Amygdala (tissue), 56 donors: ENCODE measurements around the gene PDE4D.

Experiments used
- DNase-seq, 56 donors: peaks; one replicate each; lab custom pipeline; 2025; lab: John Stamatoyannopoulos, UW

Gene PDE4D

GRCh38 chr5:59565551-59565950 is 328.0 kb downstream of the PDE4D start:
- DNase-seq: no peak

DNA sequence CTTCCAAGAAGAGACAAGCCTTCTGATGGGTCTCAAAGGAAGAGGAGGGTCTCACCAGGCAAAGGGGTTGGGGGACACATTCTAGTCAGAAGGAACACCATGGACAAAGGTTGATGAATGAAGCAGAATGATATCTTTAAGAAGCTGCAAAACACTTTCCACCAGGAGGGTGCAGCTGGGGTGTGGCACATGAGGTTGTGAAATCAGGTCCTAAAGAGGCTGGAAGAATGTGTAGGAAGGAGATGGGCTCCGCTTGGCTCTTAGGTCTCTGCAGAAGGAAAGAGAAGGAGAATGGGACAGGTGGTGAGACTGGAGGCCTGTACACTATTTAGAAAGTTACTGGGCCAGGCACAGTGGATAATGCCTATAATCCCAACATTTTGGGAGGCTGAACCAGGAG is 328.6 kb downstream of the PDE4D start:
- DNase-seq: no peak

DNA sequence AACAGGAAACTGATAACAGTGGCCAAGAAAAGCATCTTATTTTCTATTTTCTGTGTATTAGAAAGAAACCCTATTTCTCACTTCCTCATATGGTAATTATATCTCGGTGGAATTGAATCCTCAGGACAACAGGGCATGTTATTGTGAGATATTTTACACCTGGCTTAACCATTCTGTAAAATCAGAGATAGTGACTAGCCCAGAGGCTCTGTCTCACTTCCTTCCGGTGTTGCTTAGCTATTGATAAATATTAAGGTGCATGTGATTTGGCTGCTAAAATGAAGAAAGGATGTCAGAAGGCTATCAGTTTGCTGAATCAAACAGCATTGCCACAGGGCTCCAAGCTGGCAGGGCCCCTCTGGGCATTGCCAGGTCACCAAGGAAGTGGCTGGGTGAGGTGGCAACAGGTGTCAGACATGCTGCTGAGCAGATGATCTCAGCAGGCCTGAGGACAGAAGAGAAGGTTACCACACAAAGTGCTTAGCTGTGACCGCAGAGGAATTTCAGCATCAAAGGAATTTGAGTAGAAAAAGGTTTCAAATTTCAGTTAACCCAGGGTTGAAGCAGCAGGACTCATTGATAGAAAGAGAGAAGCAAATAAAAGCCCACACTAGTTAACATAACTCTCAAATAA is 330.7 kb downstream of the PDE4D start:
- no peak for DNase-seq

GRCh38 chr5:59560553-59560952 is 333.0 kb downstream of the PDE4D start:
- DNase-seq: no peak

- DNase-seq: no peak
Measured at GRCh38 chr5:59559847-59560246, 333.7 kb downstream of the PDE4D start.

GRCh38 chr5:59559323-59559722 is 334.2 kb downstream of the PDE4D start:
- no peak for DNase-seq

DNA sequence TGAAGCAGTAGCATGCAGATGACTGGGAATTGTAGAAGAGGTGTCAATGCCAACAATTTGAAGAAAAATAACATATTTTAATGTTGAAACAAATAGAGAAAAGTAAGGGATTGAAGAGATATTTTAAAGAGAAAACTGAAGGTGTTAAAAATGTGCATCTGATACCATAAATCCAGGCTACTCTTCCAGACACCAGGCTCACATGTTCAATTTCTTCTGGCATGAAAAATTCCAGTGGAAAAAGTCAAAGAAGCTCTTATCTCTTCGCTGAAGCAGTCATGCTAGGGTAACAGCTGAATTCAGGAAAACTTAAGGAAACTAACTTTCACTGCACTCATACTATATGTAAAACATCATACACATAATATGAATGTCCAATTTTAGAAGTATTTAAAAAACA is 335.0 kb downstream of the PDE4D start:
- no peak for DNase-seq

- DNase-seq: no peak
Measured at GRCh38 chr5:59557572-59557971, 336.0 kb downstream of the PDE4D start.

DNA sequence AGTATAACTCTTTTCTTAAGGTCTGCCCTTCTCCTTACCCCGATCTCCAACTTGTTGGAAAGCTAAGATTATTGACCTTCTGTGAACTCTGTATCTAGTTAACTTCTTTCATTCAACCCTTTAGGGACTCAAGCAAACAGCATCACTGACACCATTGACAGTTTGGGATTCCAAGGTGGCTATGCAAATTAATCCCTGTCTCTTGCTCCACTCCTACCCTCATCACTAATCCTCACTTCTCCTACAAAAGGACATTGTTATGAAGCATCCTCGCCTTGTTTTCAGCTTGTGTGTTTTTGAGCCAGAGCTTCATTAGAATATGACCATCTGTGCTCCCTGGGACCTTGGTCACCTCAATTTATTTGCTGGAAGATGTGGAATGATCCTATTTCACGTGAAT is 337.9 kb downstream of the PDE4D start:
- DNase-seq: no peak

- no peak for DNase-seq
Measured at GRCh38 chr5:59554501-59554900, 339.0 kb downstream of the PDE4D start.

GRCh38 chr5:59553992-59554391 is 339.5 kb downstream of the PDE4D start:
- DNase-seq: no peak

- DNase-seq: no peak
Measured at GRCh38 chr5:59548807-59549357, 344.6 kb downstream of the PDE4D start.

DNA sequence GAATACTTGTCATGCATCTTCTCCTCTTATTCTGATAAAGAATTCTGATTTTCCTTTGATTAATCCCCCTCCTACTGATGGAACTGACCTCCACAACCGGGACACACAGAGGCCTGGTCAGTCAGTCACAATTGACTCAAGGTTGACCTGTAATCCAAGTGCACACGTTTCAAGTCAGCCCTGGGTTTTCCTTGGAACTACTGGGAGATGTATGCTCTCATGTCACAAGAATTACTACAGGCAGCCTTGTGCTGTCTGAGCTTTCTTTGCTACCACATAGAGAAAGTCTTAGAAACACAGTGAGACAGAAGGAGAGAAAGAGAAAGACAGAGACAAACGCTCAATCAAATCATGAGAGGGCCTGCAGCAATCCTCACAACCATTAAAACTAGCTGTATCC is 345.8 kb downstream of the PDE4D start:
- no peak for DNase-seq

- DNase-seq: no peak
Measured at GRCh38 chr5:59544573-59544972, 349.0 kb downstream of the PDE4D start.

DNA sequence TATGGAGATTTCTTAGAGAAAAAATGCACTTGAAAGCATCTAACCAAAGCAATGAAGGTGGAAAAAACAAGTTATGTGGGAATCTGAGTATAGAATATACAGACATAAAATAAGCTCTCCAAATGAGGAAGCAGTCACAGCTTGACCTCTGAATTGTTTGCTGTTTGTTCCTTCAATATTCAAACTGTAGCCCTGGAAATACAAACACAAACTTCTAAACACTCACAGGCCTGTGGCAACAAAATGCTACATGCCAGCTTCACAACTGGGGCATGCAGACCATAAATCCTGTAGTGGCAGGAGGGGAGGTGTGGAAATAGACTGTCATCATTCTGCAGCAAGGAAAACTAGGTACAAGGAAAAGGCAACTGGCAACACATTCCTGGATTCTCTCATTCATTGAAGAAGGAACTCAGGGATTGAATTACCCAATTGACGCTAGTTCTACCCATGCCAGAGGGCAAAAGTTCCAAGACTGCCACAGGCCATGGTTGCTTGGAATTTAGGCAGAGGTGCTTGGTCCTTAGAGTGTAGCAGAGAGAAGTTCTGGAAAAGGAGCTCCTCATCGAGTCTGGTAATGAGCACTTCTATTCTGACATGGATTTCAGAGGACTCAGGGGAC is 349.6 kb downstream of the PDE4D start:
- DNase-seq: peak in 1 of 56 donors; percentile 10

GRCh38 chr5:59542851-59543820 is 350.4 kb downstream of the PDE4D start:
- DNase-seq: peak in 24 of 56 donors; percentile 4 to 46 (median 14)

DNA sequence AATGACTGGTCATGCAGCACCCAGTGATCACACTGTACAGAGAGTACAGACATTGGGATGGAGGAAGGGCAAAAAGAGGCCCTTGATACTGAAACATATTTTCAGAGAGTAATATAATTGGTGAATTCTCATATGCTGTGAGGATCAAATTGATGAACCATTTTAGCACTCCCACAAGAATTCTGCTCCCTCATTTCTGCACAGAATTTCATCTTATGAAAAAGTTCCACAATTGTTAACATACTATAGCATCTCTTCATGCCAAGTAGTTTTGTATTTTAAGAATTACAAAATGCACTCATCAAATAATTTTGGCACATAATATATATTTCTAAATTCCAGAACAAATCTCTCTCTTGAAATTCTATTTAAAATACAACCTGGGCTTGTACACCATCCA is 351.2 kb downstream of the PDE4D start:
- no peak for DNase-seq

GRCh38 chr5:59540366-59540765 is 353.2 kb downstream of the PDE4D start:
- peak in 26 of 56 donors; percentile 1 to 70 (median 18) for DNase-seq

GRCh38 chr5:59538750-59539121 is 354.8 kb downstream of the PDE4D start:
- no peak for DNase-seq

- no peak for DNase-seq
Measured at GRCh38 chr5:59537961-59538749, 355.4 kb downstream of the PDE4D start.
